GM18951 (cell line): ENCODE data around the gene TMEM217.

Experiments
- POLR2A ChIP-seq: IDR thresholded peaks from 4 replicates; pipeline ENCODE4 v1.6.1; 2011; ENCODE audit warnings: mild to moderate bottlenecking; ENCODE audit not compliant: insufficient read length, insufficient read depth; ENCODE audit errors: extremely low read depth
- in situ Hi-C: fragments of 300-500 bp; cut with MboI; formaldehyde crosslinking; loops from one replicate; pipeline ENCODE4 v1.12.0; 2022; ENCODE audit warnings: low sequenced_read_pairs, mixed read lengths, inconsistent platforms; ENCODE audit not compliant: unreplicated experiment

TMEM217 gene

GRCh38 chr6:37244430-37245310 is 13.3 kb downstream of the TMEM217 start:
- no peak for TF ChIP-seq POLR2A
- in situ Hi-C loops: no loop called here

GRCh38 chr6:37243816-37244370 is 14.1 kb downstream of the TMEM217 start:
- no peak for TF ChIP-seq POLR2A
- in situ Hi-C loops: no loop called here

GRCh38 chr6:37243131-37243815 is 14.7 kb downstream of the TMEM217 start:
- TF ChIP-seq POLR2A: no peak
- in situ Hi-C loops: no loop called here

- TF ChIP-seq POLR2A: no peak
- in situ Hi-C loops: no loop called here
Observed at GRCh38 chr6:37242429-37243052, 15.4 kb downstream of the TMEM217 start.

- TF ChIP-seq POLR2A: no peak
- in situ Hi-C loops: no loop called here
Observed at GRCh38 chr6:37241775-37242428, 16.0 kb downstream of the TMEM217 start.

GRCh38 chr6:37241131-37241530 is 16.8 kb downstream of the TMEM217 start:
- in situ Hi-C loops: no loop called here
- TF ChIP-seq POLR2A: no peak

GRCh38 chr6:37239950-37240713 is 17.8 kb downstream of the TMEM217 start:
- in situ Hi-C loops: no loop called here
- no peak for TF ChIP-seq POLR2A

GRCh38 chr6:37239526-37239925 is 18.4 kb downstream of the TMEM217 start:
- in situ Hi-C loops: no loop called here
- no peak for TF ChIP-seq POLR2A

GRCh38 chr6:37238381-37238780 is 19.6 kb downstream of the TMEM217 start:
- in situ Hi-C loops: no loop called here
- no peak for TF ChIP-seq POLR2A

- in situ Hi-C loops: no loop called here
- TF ChIP-seq POLR2A: no peak
Observed at GRCh38 chr6:37237789-37238188, 20.2 kb downstream of the TMEM217 start.

- in situ Hi-C loops: no loop called here
Observed at GRCh38 chr6:37236921-37237320, 21.0 kb downstream of the TMEM217 start.

GRCh38 chr6:37233541-37233940 is 24.4 kb downstream of the TMEM217 start:
- in situ Hi-C loops: no loop called here
- TF ChIP-seq POLR2A: no peak

More at GRCh38 chr6:37236921-37237320, 21.0 kb downstream of the TMEM217 start:
- TF ChIP-seq POLR2A: no peak
